K562 (cell line): ENCODE results near the gene DNAJC13. TPM values are rescaled to one million over a fixed set of nuclear protein-coding genes. Genes with fewer than 3 reads are reported as not detected.

Source experiments
- ATAC-seq: fragments of 200-7000 bp; cut with Tn5 transposase; 3 replicates; pipeline ENCODE4 v1.9.1; 2020; ENCODE audit warnings: moderate library complexity
- BruUV-seq: library from RNA; stranded (reverse); fragments of 400-500 nt; replicated peaks from 2 replicates; lab custom pipeline; 2021; lab: Mats Ljungman, UMichigan
- CTCF ChIA-PET: fragments of 300-600 bp; formaldehyde crosslinking; extraction: SDS; loops from one replicate; lab custom pipeline; 2021; ENCODE audit warnings: low intra/inter-chr PET ratio; lab: Yijun Ruan, JAX
- POLR2A ChIA-PET: fragments of 300-600, 350-650 bp; sonication (Branson Sonifier 250); formaldehyde crosslinking; extraction: SDS; loops from one replicate; lab custom pipeline; 2021; ENCODE audit warnings: antibody characterized with exemption, inconsistent platforms; lab: Yijun Ruan, JAX
- DNase-seq, 4 experiments: peaks; one replicate each; pipeline versions ENCODE4 v3.0.0 to v3.0.0-alpha.2; 2011 to 2018; ENCODE audit warnings: low spot score in 3 of 4, mixed read lengths in 3 of 4; ENCODE audit errors: extremely low read depth in 1 of 4
- FAIRE-seq: peaks from 2 replicates; lab custom pipeline; 2011; peaks lifted over from hg19 to GRCh38; lab: Jason Lieb, UNC
- H2AFZ ChIP-seq: 2 replicates; pipeline ENCODE4 v1.6.0; 2011; ENCODE audit warnings: low read depth, low read length, control low read depth, inconsistent platforms
- H3K27ac ChIP-seq: fragments of 200-600 bp; 3 replicates; pipeline ENCODE4 v1.8.0; 2011; ENCODE audit warnings: low read depth, mild to moderate bottlenecking, control low read depth, inconsistent platforms, low read length, moderate library complexity, mixed read lengths; ENCODE audit errors: extremely low read depth
- H3K27me3 ChIP-seq, 2 experiments: fragments of 300-600 bp in 1 of 2; 2 replicates in 1 of 2; 3 replicates in 1 of 2; pipeline versions ENCODE4 v1.6.0 to v1.8.0; 2011; ENCODE audit warnings: inconsistent platforms in 2 of 2, low read length in 2 of 2, mild to moderate bottlenecking in 1 of 2, mixed read lengths in 1 of 2, moderate library complexity in 1 of 2; ENCODE audit not compliant: control insufficient read depth in 2 of 2, insufficient read depth in 2 of 2
- H3K36me3 ChIP-seq: fragments of 300-600 bp; 3 replicates; pipeline ENCODE4 v1.8.0; 2011; ENCODE audit warnings: mild to moderate bottlenecking, low read length, inconsistent platforms; ENCODE audit not compliant: control insufficient read depth, insufficient read depth
- H3K4me1 ChIP-seq, 2 experiments: fragments of 200-600 bp in 1 of 2; replicated peaks in 1 of 2; 2 replicates in 1 of 2; 3 replicates in 1 of 2; pipeline versions ENCODE4 v1.5.1 to v1.8.0; 2011; ENCODE audit warnings: inconsistent platforms in 2 of 2, low read length in 2 of 2, mild to moderate bottlenecking in 1 of 2, mixed read lengths in 1 of 2, moderate library complexity in 1 of 2; ENCODE audit not compliant: control insufficient read depth in 2 of 2, insufficient read depth in 2 of 2
- H3K4me2 ChIP-seq: 2 replicates; pipeline ENCODE4 v1.6.1; 2011; ENCODE audit warnings: low read length, control low read depth, inconsistent platforms, mixed read lengths; ENCODE audit not compliant: insufficient read depth
- H3K4me3 ChIP-seq: fragments of 200-600 bp; sonication (generic), shearing (Covaris generic); 2 replicates; pipeline ENCODE4 v1.5.1; 2016; ENCODE audit warnings: control low read depth, inconsistent platforms
- H3K79me2 ChIP-seq: fragments of 200-600 bp; 3 replicates; pipeline ENCODE4 v1.8.0; 2011; ENCODE audit warnings: low read length, inconsistent platforms; ENCODE audit not compliant: control insufficient read depth, insufficient read depth
- H3K9ac ChIP-seq, 2 experiments: 2 replicates each; pipeline versions ENCODE4 v1.6.0 to v1.6.1; 2011; ENCODE audit warnings: low read depth in 2 of 2, low read length in 2 of 2, control low read depth in 1 of 2, inconsistent platforms in 1 of 2, mild to moderate bottlenecking in 1 of 2, mixed read lengths in 1 of 2; ENCODE audit not compliant: insufficient read depth in 1 of 2
- H3K9me1 ChIP-seq: one replicate; pipeline ENCODE4 v1.6.0; 2011; ENCODE audit warnings: inconsistent platforms, mild to moderate bottlenecking, low read length, moderate library complexity; ENCODE audit not compliant: control insufficient read depth, insufficient read depth
- H3K9me3 ChIP-seq: replicated peaks from 2 replicates; pipeline ENCODE4 v1.5.1; 2011; ENCODE audit warnings: low read depth, low read length, inconsistent platforms; ENCODE audit not compliant: control insufficient read depth, insufficient read depth
- H4K20me1 ChIP-seq: replicated peaks from 2 replicates; pipeline ENCODE4 v1.6.1; 2011; ENCODE audit warnings: low read length, inconsistent platforms, mixed read lengths; ENCODE audit not compliant: control insufficient read depth, insufficient read depth
- CREBBP ChIP-seq: IDR thresholded peaks from one replicate; pipeline ENCODE4 v1.6.1; 2012; ENCODE audit warnings: low read depth, mild to moderate bottlenecking, control low read depth, inconsistent platforms, low read length
- MNT ChIP-seq, 2 experiments: fragments of 450-650 bp; conservative IDR thresholded peaks; 2 replicates each; pipeline ENCODE4 v1.6.1; 2017; ENCODE audit warnings: mild to moderate bottlenecking in 2 of 2, moderate library complexity in 2 of 2
- PHB2 ChIP-seq: fragments of 450-650 bp; IDR thresholded peaks from 2 replicates; pipeline ENCODE4 v1.6.1; 2017; ENCODE audit warnings: low read depth
- ZNF24 ChIP-seq: fragments of 450-650 bp; IDR thresholded peaks from 2 replicates; pipeline ENCODE4 v1.6.1; 2016
- WGBS: fragments of 100-300 bp; shearing (Covaris generic); methylation state at CpG from one replicate; pipeline ENCODE4 v1.1.6; 2016; ENCODE audit warnings: low coverage, mixed read lengths; ENCODE audit not compliant: insufficient coverage; ENCODE audit errors: missing lambda C conversion rate; 5-methylcytosine and 5-hydroxymethylcytosine counted together
- in situ Hi-C: fragments of 300-500 bp; cut with MboI; formaldehyde crosslinking; loops from 4 replicates; pipeline ENCODE4 v1.15.0; 2018; ENCODE audit warnings: inconsistent platforms, mixed read lengths
- intact Hi-C: fragments of 100-400 bp; cut with micrococcal nuclease; formaldehyde crosslinking; loops from 2 replicates; pipeline ENCODE4 v1.14.2; 2022
- polyA plus RNA-seq, 8 experiments: library from polyadenylated mRNA; depleted of rRNA in 4 of 8; stranded (reverse) in 5 of 8; unstranded in 3 of 8; fragments of >200 nt; fragmentation: Nextera tagmentation in 2 of 8; fragmentation: Illumina TruSeq in 1 of 8; extraction: Ambion mirVana in 2 of 8; extraction: Trizol in 1 of 8; gene quantifications; 2 replicates each; pipeline versions ENCODE4 v1.2.1 to v1.2.3, GENCODE V29; 2011 to 2014; ENCODE audit warnings: inconsistent platforms in 1 of 8, missing spikeins in 1 of 8
- total RNA-seq, 7 experiments: library from RNA; depleted of rRNA in 6 of 7; stranded (reverse); fragments of >200 nt in 6 of 7; fragmentation: Illumina TruSeq in 2 of 7; extraction: Trizol in 2 of 7; gene quantifications; 2 replicates each; pipeline versions ENCODE4 v1.2.1 to v1.2.3, GENCODE V29; 2011 to 2021; ENCODE audit warnings: low replicate concordance in 1 of 7

DNAJC13 gene
- total and polyA plus RNA-seq, 9 of the 15 experiments (the other 6 are each of a cell fraction or from before 2014, with no cell fraction given) = 2.9 to 17.1 (median 10.2) TPM

DNA sequence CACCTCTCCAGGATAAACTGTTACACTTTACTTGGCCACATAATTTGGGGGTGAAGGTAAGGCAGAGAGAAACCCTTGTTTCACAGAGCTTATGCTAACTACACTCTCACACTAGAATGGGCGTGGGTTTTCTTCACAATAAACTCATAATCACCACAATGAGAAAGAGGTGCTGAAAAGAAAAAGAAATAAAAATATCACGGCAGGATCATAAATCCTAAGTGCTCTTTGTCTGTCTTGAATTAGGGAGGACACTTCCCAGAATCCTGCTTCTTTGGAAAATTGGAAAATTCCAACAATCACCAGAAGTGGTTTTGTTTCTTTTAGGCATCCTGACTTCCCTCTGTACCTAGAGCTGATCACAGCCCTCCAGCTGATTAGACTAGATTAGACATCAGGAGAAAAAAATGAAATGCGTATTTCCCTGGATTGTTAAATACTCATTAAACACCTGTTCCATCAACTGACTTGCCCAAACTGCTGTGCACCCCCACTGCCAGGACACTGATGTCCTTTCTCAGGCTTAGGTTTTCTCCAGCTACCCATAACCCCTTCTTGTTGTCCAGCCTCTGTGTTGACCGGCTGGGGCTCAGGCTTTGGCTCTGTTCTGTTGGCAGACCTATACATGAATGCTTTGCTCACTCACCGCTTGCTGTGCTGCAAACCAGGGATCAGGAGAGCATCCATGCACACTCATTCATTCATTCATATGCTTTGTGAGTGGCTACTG is 138.2 kb downstream of the DNAJC13 start:
- Histone ChIP-seq H3K9me1 (no peaks in the 10 kb centered on the region), H4K20me1 (no peaks in the 10 kb centered on the region), H3K27ac (no peak overlapping the region), H3K4me3 (no peak overlapping the region), H3K9me3 (no peaks in the 10 kb centered on the region), H3K9ac (no peak overlapping the region; a peak in 1 of 4 replicates), H3K79me2 (no peaks in the 10 kb centered on the region), H3K36me3 (no peaks in the 10 kb centered on the region), H3K4me2 (no peak overlapping the region), H2AFZ (peak overlapping the region; percentile 17; the same call in 1 of the 2 replicates), H3K4me1 (peaks cover 5 to 23% of the 10 kb centered on the region in 2 experiments), H3K27me3 (no peaks in the 10 kb centered on the region)
- ChIA-PET CTCF (no interaction called here), POLR2A (no interaction called here)
- FAIRE-seq (no peak), DNase-seq (no peak), ATAC-seq (no peak)
- no peak for TF ChIP-seq CREBBP
- 0 out of 2 replicates have a peak, but pooled peaks have one; percentile 42 for TF ChIP-seq ZNF24
- TF ChIP-seq PHB2 = no peak
- no peak for TF ChIP-seq MNT (conservative IDR thresholded peaks at IDR 0.05)
- WGBS = 39% methylated on average over 5 of the region's 5 CpGs
- BruUV-seq = no TSS peak
- in situ Hi-C loops = no loop called here
- intact Hi-C loops = no loop called here
